Liver (tissue), 9 donors: ENCODE results near the gene PER2. TPM values are rescaled to one million over a fixed set of nuclear protein-coding genes. Genes with fewer than 3 reads are reported as not detected.

Experiments
- DNase-seq: peaks from one replicate; pipeline ENCODE4 v3.0.0-alpha.2; 2017; ENCODE audit warnings: low spot score
- H3K27ac ChIP-seq, 2 donors: one replicate each; pipeline ENCODE4 v1.7.0; 2013; ENCODE audit warnings: inconsistent platforms in 2 of 2, low read length in 2 of 2, control low read depth in 1 of 2, low read depth in 1 of 2, mild to moderate bottlenecking in 1 of 2
- H3K27me3 ChIP-seq, 4 donors: one replicate each; pipeline versions ENCODE4 v1.6.1 to v1.7.0; 2013; ENCODE audit warnings: low read length in 3 of 4, inconsistent platforms in 1 of 4, mild to moderate bottlenecking in 1 of 4, moderate library complexity in 1 of 4; ENCODE audit not compliant: control insufficient read depth in 4 of 4, insufficient read depth in 4 of 4
- H3K36me3 ChIP-seq, 4 donors: one replicate each; pipeline versions ENCODE4 v1.6.1 to v1.7.0; 2013; ENCODE audit warnings: low read length in 3 of 4, mild to moderate bottlenecking in 3 of 4, low read depth in 1 of 4, moderate library complexity in 1 of 4; ENCODE audit not compliant: control insufficient read depth in 4 of 4, insufficient read depth in 3 of 4
- H3K4me1 ChIP-seq, 4 donors: one replicate each; pipeline versions ENCODE4 v1.6.1 to v1.7.0; 2013; ENCODE audit warnings: low read length in 3 of 4, mild to moderate bottlenecking in 3 of 4, moderate library complexity in 1 of 4; ENCODE audit not compliant: control insufficient read depth in 4 of 4, insufficient read depth in 4 of 4
- H3K4me3 ChIP-seq, 3 donors: one replicate each; pipeline versions ENCODE4 v1.6.1 to v1.7.0; 2013; ENCODE audit warnings: low read length in 3 of 3, control low read depth in 1 of 3, low read depth in 1 of 3, mild to moderate bottlenecking in 1 of 3
- H3K9ac ChIP-seq, 2 donors: one replicate each; pipeline ENCODE4 v1.7.0; 2013; ENCODE audit warnings: low read length in 2 of 2, mild to moderate bottlenecking in 2 of 2, moderate library complexity in 2 of 2, control low read depth in 1 of 2, low read depth in 1 of 2
- H3K9me3 ChIP-seq, 4 donors: one replicate each; pipeline versions ENCODE4 v1.6.1 to v1.7.0; 2013; ENCODE audit warnings: low read length in 3 of 4; ENCODE audit not compliant: control insufficient read depth in 4 of 4
- EGR1 ChIP-seq, 2 donors: IDR thresholded peaks; 2 replicates each; pipeline ENCODE4 v1.6.1; 2016 to 2018; ENCODE audit warnings: antibody characterized with exemption in 2 of 2, low read depth in 2 of 2
- FOXA2 ChIP-seq: IDR thresholded peaks from 2 replicates; pipeline ENCODE4 v1.6.1; 2016; ENCODE audit warnings: antibody characterized with exemption
- GABPA ChIP-seq, 2 donors: IDR thresholded peaks in 1 of 2; conservative IDR thresholded peaks in 1 of 2; 2 replicates each; pipeline ENCODE4 v1.6.1; 2016; ENCODE audit warnings: antibody characterized with exemption in 2 of 2, mild to moderate bottlenecking in 1 of 2, moderate library complexity in 1 of 2
- HNF4A ChIP-seq, 2 donors: conservative IDR thresholded peaks; 2 replicates each; pipeline ENCODE4 v1.6.1; 2016; ENCODE audit warnings: antibody characterized with exemption in 2 of 2, mild to moderate bottlenecking in 2 of 2
- HNF4G ChIP-seq: IDR thresholded peaks from 2 replicates; pipeline ENCODE4 v1.6.1; 2016; ENCODE audit warnings: antibody characterized with exemption
- JUND ChIP-seq, 2 donors: IDR thresholded peaks; 2 replicates each; pipeline ENCODE4 v1.6.1; 2016; ENCODE audit warnings: antibody characterized with exemption in 2 of 2
- MAX ChIP-seq: IDR thresholded peaks from 2 replicates; pipeline ENCODE4 v1.6.1; 2016; ENCODE audit warnings: antibody characterized with exemption
- NR2F2 ChIP-seq: IDR thresholded peaks from 2 replicates; pipeline ENCODE4 v1.6.1; 2016; ENCODE audit warnings: antibody characterized with exemption
- RAD21 ChIP-seq, 2 donors: IDR thresholded peaks; 2 replicates each; pipeline ENCODE4 v1.6.1; 2016; ENCODE audit warnings: antibody characterized with exemption in 2 of 2, mild to moderate bottlenecking in 2 of 2
- REST ChIP-seq: IDR thresholded peaks from 2 replicates; pipeline ENCODE4 v1.6.1; 2016; ENCODE audit warnings: antibody characterized with exemption, mild to moderate bottlenecking
- RXRA ChIP-seq, 2 donors: IDR thresholded peaks; 2 replicates each; pipeline ENCODE4 v1.6.1; 2017 to 2018; ENCODE audit warnings: antibody characterized with exemption in 2 of 2, mild to moderate bottlenecking in 1 of 2
- SP1 ChIP-seq: IDR thresholded peaks from 2 replicates; pipeline ENCODE4 v1.6.1; 2018; ENCODE audit warnings: antibody characterized with exemption, mild to moderate bottlenecking
- TAF1 ChIP-seq: conservative IDR thresholded peaks from 2 replicates; pipeline ENCODE4 v1.6.1; 2016; ENCODE audit warnings: antibody characterized with exemption, mild to moderate bottlenecking
- YY1 ChIP-seq: IDR thresholded peaks from 2 replicates; pipeline ENCODE4 v1.6.1; 2016; ENCODE audit warnings: antibody characterized with exemption, mild to moderate bottlenecking
- ZBTB33 ChIP-seq: IDR thresholded peaks from 2 replicates; pipeline ENCODE4 v1.6.1; 2016; ENCODE audit warnings: antibody characterized with exemption
- WGBS: extraction: QIAGEN DNeasy Blood & Tissue Kit; methylation state at CpG from one replicate; pipeline ENCODE4 v1.1.7; 2013; 5-methylcytosine and 5-hydroxymethylcytosine counted together
- polyA plus RNA-seq, 2 donors: library from polyadenylated mRNA; stranded (reverse) in 1 of 2; unstranded in 1 of 2; fragments of 200-250 nt in 1 of 2; fragments of >200 nt in 1 of 2; fragmentation: Nextera tagmentation in 1 of 2; extraction: Ambion mirVana in 1 of 2; gene quantifications; one replicate each; pipeline versions ENCODE4 v1.2.1 to v1.2.3, GENCODE V29; 2013 to 2015
- total RNA-seq, 2 donors: library from RNA; depleted of rRNA; stranded (reverse); fragments of >200 nt; gene quantifications; one replicate each; pipeline ENCODE4 v1.2.3, GENCODE V29; 2014
- donor health status: healthy.
- donor health status: healthy.
- donor health status: healthy.
- donor health status: healthy.
- donor health status: healthy.

Gene PER2
- total and polyA plus RNA-seq, 4 donors = 1.1 to 12.5 (median 4.1) TPM

- Histone ChIP-seq H3K27me3 (no peaks in the 10 kb centered on the region), H3K4me3 (peak overlapping the region; percentile 47 to 95 (median 78)), H3K9ac (peak overlapping the region in 1 of 2 donors; percentile 74), H3K27ac (peak overlapping the region; percentile 92 to 99), H3K4me1 (peaks cover 15 to 44% (median 29%) of the 10 kb centered on the region in 4 donors), H3K9me3 (no peaks in the 10 kb centered on the region), H3K36me3 (no peaks in the 10 kb centered on the region)
- DNase-seq = peak; percentile 99
- TF ChIP-seq RAD21 (IDR thresholded peaks at IDR 0.05) (no peak), TAF1 (no peak), YY1 (peak; percentile 54), MAX (peak; percentile 69), REST (no peak), ZBTB33 (no peak), NR2F2 (no peak), SP1 (peak; percentile 89)
- 1% methylated on average over 108 of the region's 108 CpGs for WGBS
These were observed 502 bp upstream of the PER2 start for GRCh38 chr2:238288650-238289573.

- DNase-seq = no peak
- peak overlapping the region; percentile 92 to 99 for H3K27ac ChIP-seq
- H3K9ac ChIP-seq = peak overlapping the region; percentile 92 to 93
- no peaks in the 10 kb centered on the region for H3K27me3 ChIP-seq
- H3K9me3 ChIP-seq = no peaks in the 10 kb centered on the region
- peak overlapping the region; percentile 76 to 95 (median 78) for H3K4me3 ChIP-seq
- no peak for TF ChIP-seq RAD21 (IDR thresholded peaks at IDR 0.05)
- TF ChIP-seq SP1 = no peak
- no peak for TF ChIP-seq HNF4G
- no peak for TF ChIP-seq FOXA2
- no peak for TF ChIP-seq EGR1 (IDR thresholded peaks at IDR 0.05; ENCODE audit: low read depth in 2 of 2)
- TF ChIP-seq NR2F2 = no peak
- no peak for TF ChIP-seq HNF4A (conservative IDR thresholded peaks at IDR 0.05)
- TF ChIP-seq JUND (IDR thresholded peaks at IDR 0.05) = no peak
- no peak for TF ChIP-seq RXRA (IDR thresholded peaks at IDR 0.05)
- TF ChIP-seq GABPA (IDR thresholded peaks at IDR 0.05 in 1 of 2, conservative IDR thresholded peaks at IDR 0.05 in 1 of 2) = no peak
- TF ChIP-seq YY1 = no peak
- no peak for TF ChIP-seq REST
- no peak for TF ChIP-seq MAX
- WGBS = 42% methylated on average over 11 of the region's 11 CpGs
- no peaks in the 10 kb centered on the region for H3K36me3 ChIP-seq
- peaks cover 19 to 52% (median 33%) of the 10 kb centered on the region in 4 donors for H3K4me1 ChIP-seq
These were observed 1.2 kb downstream of the PER2 start for GRCh38 chr2:238286987-238287736.
